Neuron (in vitro differentiated cells): ENCODE results near the gene POLA1.
"Not testable (repeated sequence)": the region's sequence is repeated elsewhere in the genome, so short reads cannot be mapped to it uniquely, and the experiment has no call there.

Experiments
- H2AFZ ChIP-seq: one replicate; pipeline ENCODE4 v1.6.1; 2013; ENCODE audit warnings: low read depth, mild to moderate bottlenecking, inconsistent platforms, low read length, moderate library complexity
- H3K27me3 ChIP-seq: one replicate; pipeline ENCODE4 v1.6.1; 2013; ENCODE audit warnings: low read length; ENCODE audit not compliant: insufficient read depth
- H3K36me3 ChIP-seq: one replicate; pipeline ENCODE4 v1.6.1; 2013; ENCODE audit warnings: low read length; ENCODE audit not compliant: insufficient read depth
- H3K4me1 ChIP-seq: one replicate; pipeline ENCODE4 v1.6.1; 2013; ENCODE audit warnings: low read length; ENCODE audit not compliant: insufficient read depth
- H3K4me3 ChIP-seq: 2 replicates; pipeline ENCODE4 v1.5.1; 2013; ENCODE audit warnings: mild to moderate bottlenecking, low read length, moderate library complexity
- H3K9me3 ChIP-seq: one replicate; pipeline ENCODE4 v1.6.1; 2013; ENCODE audit warnings: low read length

POLA1 gene

GRCh38 chrX:24693453-24694202, at the start of gene POLA1:
Gene POLA1, plus strand, starts transcription at chrX:24693918. Its CDS starts 44 bp downstream, at chrX:24693962.
- Histone ChIP-seq H2AFZ (peak within 1 kb of the TSS; percentile 86), H3K4me1 (peaks cover 12% of the 10 kb centered on the region), H3K9me3 (no peaks in the 10 kb centered on the region), H3K36me3 (no peaks in the 10 kb centered on the region), H3K4me3 (peak within 1 kb of the TSS; percentile 78), H3K27me3 (no peaks in the 10 kb centered on the region)

DNA sequence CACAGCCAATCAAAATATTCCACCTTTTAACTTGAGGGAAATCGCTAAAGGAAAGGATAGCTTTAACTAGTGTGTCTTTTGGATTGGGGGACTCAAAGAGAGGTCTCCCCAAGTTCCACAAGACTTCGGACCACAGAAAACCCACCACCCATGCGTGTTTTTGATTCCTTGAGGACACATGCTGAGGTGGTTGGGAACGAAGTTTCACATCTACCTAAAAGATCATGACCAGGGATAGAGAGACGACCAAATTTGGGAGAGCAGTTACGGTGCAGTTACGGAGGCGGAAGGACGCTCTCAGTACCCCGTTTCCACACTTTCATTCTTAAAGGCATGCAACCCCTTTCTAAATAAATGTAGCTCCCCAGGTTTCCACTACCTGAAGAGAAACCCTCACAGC, 47.7 kb upstream of the POLA1 start:
- H3K4me3 ChIP-seq = peak overlapping the region; percentile 17
- no peaks in the 10 kb centered on the region for H3K36me3 ChIP-seq
- no peaks in the 10 kb centered on the region for H3K9me3 ChIP-seq
- H3K4me1 ChIP-seq = peaks cover 6% of the 10 kb centered on the region
- no peak overlapping the region for H2AFZ ChIP-seq
- no peaks in the 10 kb centered on the region for H3K27me3 ChIP-seq

DNA sequence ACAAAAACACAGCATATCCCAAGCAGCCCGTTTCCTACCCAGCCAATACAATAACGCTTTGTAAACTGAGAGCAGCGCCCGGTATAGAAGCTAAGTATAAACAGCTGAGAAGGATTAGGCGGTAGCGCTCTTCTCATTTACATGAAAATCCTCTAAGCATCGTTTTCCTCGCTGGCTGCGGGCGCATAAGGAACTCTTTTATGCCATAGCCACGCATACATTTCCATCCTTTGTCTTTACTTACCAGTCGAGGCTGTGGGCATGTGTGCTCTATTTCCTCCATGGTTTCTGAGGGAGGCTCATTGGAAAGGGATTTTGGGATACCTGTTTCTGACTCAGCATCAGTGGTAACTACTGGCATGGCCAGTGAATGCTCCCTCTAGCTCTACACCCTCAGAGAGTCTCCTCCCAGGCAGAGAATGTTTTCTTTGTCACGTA, 47.0 kb upstream of the POLA1 start:
- no peaks in the 10 kb centered on the region for H3K9me3 ChIP-seq
- H3K27me3 ChIP-seq = no peaks in the 10 kb centered on the region
- H3K4me3 ChIP-seq = peak overlapping the region; percentile 23
- H2AFZ ChIP-seq = no peak overlapping the region
- no peaks in the 10 kb centered on the region for H3K36me3 ChIP-seq
- peaks cover 6% of the 10 kb centered on the region for H3K4me1 ChIP-seq

- H3K27me3 ChIP-seq = no peaks in the 10 kb centered on the region
- H3K4me3 ChIP-seq = peak within 1 kb of the TSS; percentile 23
- no peaks in the 10 kb centered on the region for H3K36me3 ChIP-seq
- peaks cover 6% of the 10 kb centered on the region for H3K4me1 ChIP-seq
- H3K9me3 ChIP-seq = no peaks in the 10 kb centered on the region
- no peak within 1 kb of the TSS for H2AFZ ChIP-seq
Measured at GRCh38 chrX:24647257-24648058, 46.3 kb upstream of the POLA1 start, which contains the start of gene PCYT1B. Gene PCYT1B, minus strand, starts transcription at chrX:24647347. Its CDS starts 242 bp downstream, at chrX:24647105.

- H3K4me3 ChIP-seq = no peak overlapping the region
- peaks cover 6% of the 10 kb centered on the region for H3K4me1 ChIP-seq
- H3K36me3 ChIP-seq = no peaks in the 10 kb centered on the region
- no peaks in the 10 kb centered on the region for H3K27me3 ChIP-seq
- H2AFZ ChIP-seq = no peak overlapping the region
- H3K9me3 ChIP-seq = no peaks in the 10 kb centered on the region
Measured at GRCh38 chrX:24648495-24648894, 45.2 kb upstream of the POLA1 start.

DNA sequence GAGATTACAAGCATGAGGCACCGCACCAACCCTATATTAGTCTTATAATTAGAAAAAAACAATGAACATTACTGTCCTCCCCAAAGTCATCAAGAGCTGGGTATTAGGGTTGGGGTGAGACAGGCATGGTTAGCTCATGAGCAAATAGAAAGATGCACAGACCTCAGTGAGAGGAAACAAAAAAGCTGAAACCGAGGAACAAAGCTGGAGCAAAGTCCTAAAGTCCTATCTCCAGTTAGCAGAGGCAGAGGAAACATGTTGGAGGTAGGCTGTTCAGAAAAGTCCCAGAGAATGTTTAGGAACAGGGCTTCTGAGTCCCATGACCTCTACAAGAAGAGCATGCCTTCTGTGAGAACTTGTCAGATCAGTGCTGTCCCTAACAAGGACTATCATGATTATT, 41.9 kb upstream of the POLA1 start:
- Histone ChIP-seq H3K9me3 (no peaks in the 10 kb centered on the region), H3K36me3 (no peaks in the 10 kb centered on the region), H3K4me1 (peaks cover 2% of the 10 kb centered on the region), H2AFZ (no peak overlapping the region), H3K4me3 (no peak overlapping the region), H3K27me3 (no peaks in the 10 kb centered on the region)

- H3K4me3 ChIP-seq, H2AFZ ChIP-seq, H3K36me3 ChIP-seq, H3K9me3 ChIP-seq, H3K27me3 ChIP-seq: not testable (repeated sequence)
- H3K4me1 ChIP-seq = peaks cover 16% of the 10 kb centered on the region
Measured at GRCh38 chrX:24655679-24656078, 38.0 kb upstream of the POLA1 start.

GRCh38 chrX:24657671-24658386, 35.9 kb upstream of the POLA1 start:
- no peaks in the 10 kb centered on the region for H3K36me3 ChIP-seq
- no peaks in the 10 kb centered on the region for H3K9me3 ChIP-seq
- H3K27me3 ChIP-seq = no peaks in the 10 kb centered on the region
- H2AFZ ChIP-seq = peak overlapping the region; percentile 71
- peak overlapping the region; percentile 37 for H3K4me3 ChIP-seq
- H3K4me1 ChIP-seq = peaks cover 16% of the 10 kb centered on the region

GRCh38 chrX:24658421-24658820, 35.3 kb upstream of the POLA1 start:
- Histone ChIP-seq H3K4me1 (peaks cover 16% of the 10 kb centered on the region), H3K36me3 (no peaks in the 10 kb centered on the region), H3K4me3 (peak overlapping the region; percentile 37), H3K27me3 (no peaks in the 10 kb centered on the region), H2AFZ (peak overlapping the region; percentile 71), H3K9me3 (no peaks in the 10 kb centered on the region)

DNA sequence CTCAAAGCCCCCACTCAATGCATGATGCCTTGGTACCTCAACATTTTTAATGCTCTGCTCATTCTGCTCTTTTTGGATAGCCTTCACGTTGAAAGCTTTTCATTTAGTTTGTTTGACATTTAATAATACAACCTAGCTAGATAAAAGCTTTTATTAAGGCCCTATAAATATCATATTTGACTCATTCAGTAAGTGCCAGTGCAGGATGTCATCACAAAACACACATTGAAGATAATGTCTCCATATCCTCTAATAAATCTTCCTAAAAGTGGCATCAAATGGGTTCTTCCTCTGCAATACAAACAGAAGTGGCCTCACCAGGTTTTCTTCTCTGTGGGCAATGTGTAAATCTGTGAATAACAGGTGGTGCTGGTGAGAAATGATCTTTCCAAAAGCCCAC, 34.6 kb upstream of the POLA1 start:
- peaks cover 16% of the 10 kb centered on the region for H3K4me1 ChIP-seq
- no peak overlapping the region for H3K4me3 ChIP-seq
- no peaks in the 10 kb centered on the region for H3K36me3 ChIP-seq
- H3K9me3 ChIP-seq = no peaks in the 10 kb centered on the region
- no peaks in the 10 kb centered on the region for H3K27me3 ChIP-seq
- no peak overlapping the region for H2AFZ ChIP-seq

DNA sequence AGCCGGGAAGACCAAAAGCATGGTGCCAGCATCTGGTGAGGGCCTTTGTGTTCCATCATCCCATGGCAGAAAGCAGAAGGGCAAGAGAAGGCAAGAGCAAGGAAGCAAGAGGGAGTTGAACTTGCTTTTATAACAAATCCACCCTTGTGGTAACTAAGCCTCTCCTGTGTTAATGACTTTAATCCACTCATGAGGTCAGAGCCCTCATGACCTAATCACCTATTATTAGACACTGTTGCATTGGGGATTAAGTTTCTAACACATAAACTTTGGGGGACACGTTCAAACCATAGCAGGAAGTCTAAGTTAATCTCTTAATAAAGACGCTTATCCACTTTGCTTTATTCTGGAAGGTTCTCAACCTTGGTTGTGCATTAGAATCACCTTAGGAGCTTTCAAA, 34.1 kb upstream of the POLA1 start:
- Histone ChIP-seq H3K27me3 (no peaks in the 10 kb centered on the region), H3K9me3 (no peaks in the 10 kb centered on the region), H3K36me3 (no peaks in the 10 kb centered on the region), H3K4me3 (no peak overlapping the region), H3K4me1 (peaks cover 16% of the 10 kb centered on the region), H2AFZ (no peak overlapping the region)

GRCh38 chrX:24661292-24661691, 32.4 kb upstream of the POLA1 start:
- peaks cover 16% of the 10 kb centered on the region for H3K4me1 ChIP-seq
- no peaks in the 10 kb centered on the region for H3K27me3 ChIP-seq
- no peak overlapping the region for H2AFZ ChIP-seq
- H3K36me3 ChIP-seq = no peaks in the 10 kb centered on the region
- H3K4me3 ChIP-seq = no peak overlapping the region
- H3K9me3 ChIP-seq = no peaks in the 10 kb centered on the region

GRCh38 chrX:24662352-24662751, 31.4 kb upstream of the POLA1 start:
- no peaks in the 10 kb centered on the region for H3K27me3 ChIP-seq
- H3K9me3 ChIP-seq = no peaks in the 10 kb centered on the region
- no peaks in the 10 kb centered on the region for H3K36me3 ChIP-seq
- H2AFZ ChIP-seq = no peak overlapping the region
- H3K4me3 ChIP-seq = no peak overlapping the region
- peaks cover 16% of the 10 kb centered on the region for H3K4me1 ChIP-seq
